OCI-M1 (cell line): ENCODE measurements around the gene RAP1B.

ENCODE experiments used
- DNase-seq: peaks from one replicate; lab custom pipeline; 2025; lab: John Stamatoyannopoulos, UW

Gene RAP1B

GRCh38 chr12:68611806-68612160 lies 1.1 kb downstream of the RAP1B start:
- DNase-seq = no peak

- peak; percentile 52 for DNase-seq
These were observed 1.5 kb downstream of the RAP1B start for GRCh38 chr12:68612202-68612601.

GRCh38 chr12:68612697-68613096 lies 2.0 kb downstream of the RAP1B start:
- peak; percentile 61 for DNase-seq

- peak; percentile 68 for DNase-seq
These were observed 2.7 kb downstream of the RAP1B start for GRCh38 chr12:68613209-68613904.

- DNase-seq = no peak
These were observed 3.5 kb downstream of the RAP1B start for GRCh38 chr12:68614105-68614679.

- DNase-seq = no peak
These were observed 4.1 kb downstream of the RAP1B start for GRCh38 chr12:68614769-68615168.

- no peak for DNase-seq
These were observed 6.6 kb downstream of the RAP1B start for GRCh38 chr12:68617160-68617926.

GRCh38 chr12:68619541-68619940 lies 8.8 kb downstream of the RAP1B start:
- no peak for DNase-seq

- peak; percentile 62 for DNase-seq
These were observed 10.1 kb downstream of the RAP1B start for GRCh38 chr12:68620519-68621471.

GRCh38 chr12:68621472-68622081 lies 10.9 kb downstream of the RAP1B start:
- no peak for DNase-seq

- no peak for DNase-seq
These were observed 11.6 kb downstream of the RAP1B start for GRCh38 chr12:68622250-68622649.

- no peak for DNase-seq
These were observed 12.4 kb downstream of the RAP1B start for GRCh38 chr12:68623059-68623458.

- no peak for DNase-seq
These were observed 13.3 kb downstream of the RAP1B start for GRCh38 chr12:68623984-68624383.

GRCh38 chr12:68624933-68625332 lies 14.2 kb downstream of the RAP1B start:
- no peak for DNase-seq

GRCh38 chr12:68627673-68628319 lies 17.1 kb downstream of the RAP1B start:
- no peak for DNase-seq

- peak; percentile 43 for DNase-seq
These were observed 18.0 kb downstream of the RAP1B start for GRCh38 chr12:68628698-68629097.

- DNase-seq = peak; percentile 44
These were observed 19.4 kb downstream of the RAP1B start for GRCh38 chr12:68630050-68630449.

- DNase-seq = no peak
These were observed 19.9 kb downstream of the RAP1B start for GRCh38 chr12:68630598-68630997.

- DNase-seq = no peak
These were observed 20.5 kb downstream of the RAP1B start for GRCh38 chr12:68631227-68631626.

GRCh38 chr12:68632486-68632885 lies 21.8 kb downstream of the RAP1B start:
- DNase-seq = no peak
